ENCODE results near the gene CSK.

CSK gene

DNA sequence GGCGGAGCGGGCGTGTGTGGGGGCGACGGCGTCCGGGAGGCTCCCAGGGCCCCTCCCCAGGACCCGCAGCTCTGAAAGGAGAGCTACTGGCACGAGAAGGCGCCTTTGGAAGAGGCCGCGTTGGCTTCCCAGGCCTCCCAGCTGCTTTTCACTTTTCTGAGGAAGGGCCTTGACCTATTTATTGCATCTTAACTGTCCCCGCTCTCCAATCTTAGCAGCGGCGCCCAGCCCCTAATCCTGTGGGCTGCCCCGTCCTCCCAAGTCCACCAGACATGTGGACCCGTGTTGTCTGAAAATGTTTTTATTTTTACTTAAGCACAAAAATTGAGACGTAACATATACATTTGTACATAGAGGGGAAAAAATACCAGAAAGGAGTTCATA, 61.6 kb downstream of the CSK start:
- DNase-seq (ENCODE audit: low spot score) = no peak

GRCh38 chr15:74843891-74844299, 62.0 kb downstream of the CSK start:
- DNase-seq (ENCODE audit: low spot score) = peak; percentile 45

DNA sequence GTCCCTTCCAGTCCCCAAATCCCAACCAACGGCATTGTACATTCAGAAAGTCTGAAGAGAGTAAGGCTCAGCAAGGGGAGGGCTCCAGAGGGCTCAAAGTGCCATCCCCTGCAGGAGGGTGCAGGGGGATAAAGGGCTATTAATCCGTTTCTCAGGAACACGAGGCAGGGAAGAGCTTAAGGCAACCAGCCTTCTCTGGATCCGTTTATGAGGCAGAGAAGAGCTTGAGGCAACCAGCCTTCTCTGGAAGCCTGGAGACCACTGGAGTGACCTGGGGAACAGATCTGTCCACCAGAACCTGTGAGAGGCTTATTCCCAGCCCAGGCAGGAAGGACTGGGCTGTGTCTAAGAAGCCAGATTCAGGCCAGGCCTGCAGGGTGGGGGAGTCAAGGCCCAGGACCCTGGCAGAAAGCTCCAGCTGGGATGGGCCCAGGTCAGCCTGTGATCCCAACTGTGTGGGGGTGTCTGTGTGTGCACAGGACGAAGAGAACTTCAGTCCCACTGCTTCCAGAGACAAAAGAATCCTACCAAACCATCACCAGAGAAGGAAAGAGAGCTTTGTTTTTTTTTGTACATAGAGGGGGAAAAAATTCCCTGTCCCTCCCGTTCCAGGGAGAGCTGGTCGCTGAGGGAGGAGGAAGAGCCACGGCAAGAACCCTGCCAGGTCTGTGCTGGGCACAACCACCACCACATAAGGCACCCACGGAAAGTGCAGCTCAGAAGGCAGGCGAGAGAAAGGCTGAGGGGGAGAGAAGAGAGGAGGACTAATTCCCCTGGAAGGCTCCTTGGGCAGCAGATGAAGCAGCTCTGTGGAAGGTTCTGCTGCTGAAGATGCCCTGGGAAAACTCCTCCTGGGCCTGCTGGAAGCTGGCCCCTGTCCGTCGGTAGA, 62.7 kb downstream of the CSK start:
- DNase-seq (ENCODE audit: low spot score) = no peak

GRCh38 chr15:74845208-74845568, 63.3 kb downstream of the CSK start:
- no peak for DNase-seq (ENCODE audit: low spot score)

DNA sequence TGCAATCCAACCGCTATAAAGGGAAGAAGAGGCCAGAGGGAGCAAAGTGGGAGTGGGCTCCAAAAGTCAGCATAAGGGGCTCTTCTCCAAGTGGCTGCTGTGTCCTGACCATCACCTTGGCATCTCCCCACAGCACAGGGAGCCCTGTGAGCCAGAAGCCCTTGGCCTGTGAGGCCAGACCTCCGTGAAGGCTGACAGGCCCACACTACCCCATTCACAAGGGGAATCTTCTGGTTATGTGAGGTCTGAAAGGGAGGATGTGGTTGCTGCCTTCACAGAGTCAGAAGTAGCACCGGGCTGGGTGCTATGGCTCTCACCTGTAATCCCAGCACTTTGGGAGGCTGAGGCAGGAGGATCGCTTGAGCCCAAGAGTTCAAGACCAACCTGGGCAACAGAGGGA, 63.7 kb downstream of the CSK start:
- DNase-seq (ENCODE audit: low spot score) = no peak

DNA sequence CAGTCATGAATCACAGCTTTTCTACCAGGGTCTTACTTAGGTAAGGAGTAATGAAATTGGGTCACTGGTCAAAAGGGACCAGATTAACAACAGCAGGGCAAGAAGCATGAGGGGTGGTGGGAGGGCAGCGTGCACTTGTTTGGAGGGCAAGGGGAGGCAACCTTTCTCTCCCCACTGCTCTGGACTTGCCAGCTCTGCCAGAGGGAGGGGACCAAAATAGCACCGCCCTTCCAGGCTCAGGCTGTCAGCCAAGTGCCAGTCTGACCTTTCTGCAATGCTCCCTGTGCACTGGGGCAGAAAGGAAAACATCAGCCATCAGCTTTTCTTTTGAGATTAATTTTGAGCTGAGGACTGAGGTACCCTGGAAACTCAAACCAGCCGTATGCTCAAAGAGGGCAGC, 65.6 kb downstream of the CSK start:
- no peak for DNase-seq (ENCODE audit: low spot score)

- no peak for DNase-seq (ENCODE audit: low spot score)
These were observed 68.5 kb downstream of the CSK start for GRCh38 chr15:74850393-74850792.

- no peak for DNase-seq (ENCODE audit: low spot score)
These were observed 70.1 kb downstream of the CSK start for GRCh38 chr15:74851960-74852359.

All from HuH-7.5 (cell line).